Activated T-helper 1 cell treated with Interleukin-2 at 50 U/mL for 16 hours (primary cell): ENCODE data around the gene CTBP2.
"Not testable (repeated sequence)": the region's sequence is repeated elsewhere in the genome, so short reads cannot be mapped to it uniquely, and the experiment has no call there.

Experiments
- DNase-seq: peaks from one replicate; pipeline ENCODE4 v3.0.0-alpha.2; 2020; ENCODE audit warnings: low read depth

Gene CTBP2

DNA sequence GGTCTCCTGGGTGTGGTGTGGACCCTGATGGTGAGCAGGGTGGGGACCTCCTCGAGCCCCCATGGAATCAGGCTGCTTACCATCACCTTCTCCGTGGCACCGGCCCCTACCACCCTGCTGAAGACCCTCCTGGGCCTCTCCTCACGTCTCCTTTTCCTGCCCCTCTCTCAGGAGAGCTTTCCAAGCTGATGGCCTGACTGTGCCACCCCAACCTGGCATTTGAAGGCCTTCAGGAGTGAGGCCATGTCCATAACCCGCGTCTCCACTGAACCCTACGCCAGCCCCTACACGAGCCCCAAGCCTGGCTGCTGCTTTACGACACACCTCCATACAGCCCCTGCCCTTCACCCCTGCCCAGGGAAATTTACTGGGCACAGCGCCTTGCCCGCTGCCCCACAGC lies 163.1 kb downstream of the CTBP2 start:
- DNase-seq: no peak

DNA sequence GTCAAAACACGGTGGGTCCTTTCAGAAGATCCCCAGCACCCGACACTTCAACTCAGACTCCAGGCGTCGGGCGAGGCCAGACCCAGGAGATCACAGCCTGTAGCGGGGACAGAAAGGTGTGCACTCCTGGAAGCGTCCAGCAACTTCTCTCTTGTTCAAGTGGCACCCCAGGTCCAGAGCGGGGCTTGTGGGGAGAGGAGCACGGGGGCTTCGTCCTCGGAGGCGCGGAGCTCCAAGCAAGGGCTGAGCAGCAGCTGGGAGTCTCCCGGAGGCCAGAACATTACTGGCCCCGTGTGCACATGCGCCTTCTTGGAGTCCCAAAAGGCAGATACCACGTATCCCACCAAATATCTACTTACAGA lies 163.5 kb downstream of the CTBP2 start:
- DNase-seq: no peak

DNA sequence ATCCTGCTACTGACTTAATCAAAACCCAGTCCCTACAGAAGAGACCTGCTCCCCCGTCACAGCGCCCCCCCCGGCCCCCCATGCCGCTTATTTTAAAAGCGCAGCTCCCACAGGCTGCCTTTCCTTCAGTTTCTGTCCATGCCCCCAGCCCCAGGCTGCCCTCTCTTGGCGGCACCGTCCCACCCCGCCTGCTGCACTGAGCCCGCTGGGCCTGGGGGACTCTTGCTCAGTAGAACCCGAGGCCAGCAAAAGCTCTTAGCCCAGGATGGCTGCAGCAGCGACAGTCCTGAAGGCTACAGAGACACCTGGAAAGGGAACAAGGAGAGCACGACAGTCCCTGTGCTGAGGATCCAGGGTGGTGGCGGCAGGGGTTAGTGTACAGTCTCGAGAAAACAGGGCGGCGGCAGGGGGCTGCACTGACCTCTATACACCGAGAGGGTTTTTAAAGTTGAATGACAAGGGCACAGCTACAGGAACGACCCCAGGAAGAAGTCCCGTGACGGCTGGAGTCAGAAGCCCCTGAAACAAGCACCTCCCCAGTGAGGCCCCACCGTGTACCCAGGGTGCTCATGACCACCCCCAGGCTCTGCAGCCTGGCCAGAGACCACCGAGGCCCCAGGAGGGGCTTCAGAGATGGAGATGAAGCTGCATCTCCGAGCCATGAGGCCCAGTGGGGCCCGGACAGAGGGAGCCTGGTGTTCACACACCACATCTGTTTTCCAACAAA lies 164.1 kb downstream of the CTBP2 start:
- no peak for DNase-seq

DNA sequence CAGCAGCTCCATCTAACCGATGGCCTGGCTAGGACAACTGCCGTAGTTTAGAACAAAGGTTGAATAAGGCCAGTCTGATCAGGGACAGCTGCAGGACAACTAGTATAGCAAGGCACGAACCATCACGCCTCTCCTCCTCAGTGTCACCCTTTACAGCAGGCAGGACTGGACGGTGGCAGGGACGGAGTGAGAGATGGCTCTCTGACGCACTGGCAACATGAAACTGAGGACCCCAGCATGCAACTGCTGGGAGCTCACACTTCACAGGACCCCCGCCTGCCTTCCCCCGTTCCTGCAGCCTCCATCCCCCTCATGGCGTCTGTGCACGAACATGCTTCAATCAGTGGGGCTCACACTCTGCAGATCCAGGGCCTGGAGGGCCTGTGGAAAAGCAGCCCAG lies 164.8 kb downstream of the CTBP2 start:
- DNase-seq: no peak

DNA sequence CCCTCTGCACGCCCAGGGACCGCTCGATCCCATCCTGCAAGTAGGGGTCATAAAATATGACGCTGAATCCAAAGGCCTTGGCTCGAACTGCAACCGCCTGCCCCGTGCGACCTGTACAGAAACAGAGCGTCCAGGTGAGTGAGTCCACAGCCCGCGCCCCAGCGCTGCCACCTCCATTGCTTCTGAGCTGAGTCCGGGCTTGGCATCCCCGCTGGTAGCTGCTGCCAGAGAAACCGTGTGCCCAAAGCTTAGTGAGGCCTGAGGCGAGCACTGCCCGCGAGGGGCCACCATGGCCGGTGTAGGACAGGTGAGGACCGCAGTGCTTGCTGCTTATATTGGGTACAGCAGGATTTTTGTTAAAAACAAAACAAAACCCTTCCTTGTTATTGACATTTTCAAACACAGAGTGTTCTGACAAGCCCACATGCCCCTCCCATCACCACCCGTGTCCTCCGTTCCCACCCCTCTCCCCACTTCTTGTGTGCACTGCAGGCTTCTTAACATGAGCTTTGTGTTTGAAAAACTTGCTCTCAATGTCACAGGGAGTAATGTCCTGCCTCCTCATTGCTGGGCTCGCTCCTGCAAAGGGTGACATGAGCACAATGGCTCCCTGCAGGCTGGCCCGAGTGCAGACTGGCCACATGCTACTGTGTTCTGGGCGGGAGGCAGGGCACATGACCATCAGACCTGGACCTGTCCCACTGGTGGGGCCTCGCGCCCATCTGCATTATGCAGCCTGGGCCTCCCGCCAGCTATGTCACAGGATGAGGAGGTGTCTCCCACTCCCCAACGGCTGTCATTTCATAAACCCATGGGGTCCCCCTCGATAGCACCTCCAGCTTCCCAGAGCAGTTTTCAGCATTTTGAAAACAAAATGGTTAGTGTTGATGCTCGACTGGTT lies 165.5 kb downstream of the CTBP2 start:
- DNase-seq: no peak

DNA sequence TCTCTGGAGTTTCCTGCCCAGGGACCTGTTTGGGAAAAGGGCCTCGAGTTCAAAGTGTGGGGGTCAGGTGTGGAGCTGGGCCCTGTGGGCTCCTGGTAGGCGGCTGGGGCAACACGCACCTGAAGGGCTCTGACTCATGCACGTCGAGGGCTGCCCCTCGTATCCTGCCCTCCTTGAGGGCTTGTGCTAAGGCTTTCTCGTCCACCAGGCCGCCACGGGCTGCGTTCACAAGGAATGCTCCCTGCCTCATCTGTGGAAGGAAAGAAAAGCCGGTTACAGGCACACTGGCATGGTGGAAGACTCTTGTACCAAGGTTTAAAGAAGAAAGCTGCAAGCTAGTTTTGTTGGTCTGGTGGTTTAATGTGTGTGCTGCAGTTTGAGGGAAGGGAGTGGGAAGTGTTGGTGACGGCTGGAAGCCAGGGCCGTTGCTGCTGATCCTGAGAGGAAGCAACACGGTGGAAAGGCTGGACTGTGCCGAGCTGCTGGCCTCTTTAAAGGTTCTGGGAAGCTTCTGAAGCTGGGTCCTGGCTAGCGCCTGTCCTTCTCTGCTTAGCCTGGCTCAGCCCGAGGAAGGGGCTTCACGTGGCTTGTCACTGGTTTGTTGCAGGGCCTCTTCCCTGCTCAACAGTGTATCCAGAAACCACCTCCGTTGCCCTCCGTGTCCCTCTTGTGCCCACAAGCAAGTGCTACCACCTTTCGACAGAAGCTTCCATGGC lies 166.5 kb downstream of the CTBP2 start:
- DNase-seq: no peak

DNA sequence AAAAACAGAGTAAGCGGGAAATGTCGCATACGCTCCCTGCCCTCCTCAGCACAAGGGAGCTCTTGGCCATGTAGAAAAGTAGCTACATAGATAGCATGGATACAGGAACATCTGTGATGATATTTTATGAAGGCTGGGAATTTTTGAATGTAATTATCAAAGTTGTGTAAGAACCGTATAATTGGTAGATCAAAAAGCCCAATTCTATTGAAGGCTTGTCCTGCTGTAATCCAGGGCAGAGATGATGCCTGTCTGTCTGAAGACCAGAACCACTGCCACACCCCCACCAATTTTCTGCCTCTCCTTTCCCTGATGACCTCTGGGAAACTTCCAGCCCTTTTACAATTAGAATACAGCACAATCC lies 167.0 kb downstream of the CTBP2 start:
- DNase-seq: no peak

DNA sequence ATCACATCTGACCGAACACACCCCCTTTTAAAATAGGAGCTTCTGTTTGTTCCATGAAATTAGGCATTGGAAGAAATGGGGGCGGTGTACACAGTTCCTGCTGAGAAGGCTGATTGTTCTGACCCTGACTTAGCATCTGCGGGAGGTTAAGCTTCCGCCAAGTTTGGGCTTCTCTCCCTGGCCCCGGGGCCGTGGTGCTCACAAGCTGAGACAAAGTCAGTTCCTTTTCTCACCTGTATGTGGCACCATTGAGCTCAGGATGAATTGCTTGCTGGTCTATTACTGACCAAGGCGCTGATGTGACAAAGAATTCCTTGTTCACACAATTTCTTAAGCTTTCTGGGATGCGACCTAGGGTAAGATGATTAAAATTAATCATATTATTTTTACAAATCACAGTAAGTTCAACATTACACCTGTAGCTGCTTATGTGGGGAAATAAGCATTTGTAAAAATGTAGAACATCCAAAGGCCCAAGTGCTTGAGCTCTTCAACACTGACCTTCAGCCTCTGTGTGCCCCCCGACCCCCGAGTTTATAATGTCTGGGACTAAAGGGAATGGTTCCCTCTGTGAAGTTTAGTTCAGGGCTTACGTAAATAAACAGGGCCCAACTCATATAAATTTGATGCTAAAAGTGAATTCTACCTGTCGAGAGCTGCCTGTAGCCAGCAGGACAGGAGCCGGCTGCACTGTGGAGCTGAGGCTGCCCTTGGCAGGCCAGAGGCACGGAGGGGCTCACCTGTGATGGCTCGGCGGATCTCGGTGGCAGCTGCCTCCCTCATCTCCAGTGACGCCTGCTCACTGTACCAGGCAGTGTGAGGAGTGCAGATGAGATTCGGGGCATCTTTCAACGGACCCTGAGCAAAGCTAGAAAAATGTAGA lies 167.7 kb downstream of the CTBP2 start:
- DNase-seq: no peak

DNA sequence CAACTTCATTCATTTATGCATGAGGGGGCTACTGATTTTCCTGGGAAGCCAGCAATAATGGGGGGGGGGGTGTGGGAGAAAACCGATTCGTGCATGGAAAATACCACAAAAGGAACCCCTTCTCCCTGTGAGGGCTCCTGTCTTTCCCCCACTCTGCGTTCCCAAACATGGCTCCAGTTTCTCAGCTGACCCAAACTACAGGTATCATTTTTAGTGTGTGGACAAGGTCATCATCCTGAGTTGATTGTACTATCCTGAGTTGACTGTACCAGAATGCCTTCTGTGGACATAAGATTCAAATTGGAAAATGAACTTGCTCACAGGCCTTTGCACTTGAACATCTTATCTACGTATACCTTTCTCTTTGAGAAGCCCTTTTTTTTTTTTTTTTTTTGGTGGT lies 168.5 kb downstream of the CTBP2 start:
- DNase-seq: no peak

DNA sequence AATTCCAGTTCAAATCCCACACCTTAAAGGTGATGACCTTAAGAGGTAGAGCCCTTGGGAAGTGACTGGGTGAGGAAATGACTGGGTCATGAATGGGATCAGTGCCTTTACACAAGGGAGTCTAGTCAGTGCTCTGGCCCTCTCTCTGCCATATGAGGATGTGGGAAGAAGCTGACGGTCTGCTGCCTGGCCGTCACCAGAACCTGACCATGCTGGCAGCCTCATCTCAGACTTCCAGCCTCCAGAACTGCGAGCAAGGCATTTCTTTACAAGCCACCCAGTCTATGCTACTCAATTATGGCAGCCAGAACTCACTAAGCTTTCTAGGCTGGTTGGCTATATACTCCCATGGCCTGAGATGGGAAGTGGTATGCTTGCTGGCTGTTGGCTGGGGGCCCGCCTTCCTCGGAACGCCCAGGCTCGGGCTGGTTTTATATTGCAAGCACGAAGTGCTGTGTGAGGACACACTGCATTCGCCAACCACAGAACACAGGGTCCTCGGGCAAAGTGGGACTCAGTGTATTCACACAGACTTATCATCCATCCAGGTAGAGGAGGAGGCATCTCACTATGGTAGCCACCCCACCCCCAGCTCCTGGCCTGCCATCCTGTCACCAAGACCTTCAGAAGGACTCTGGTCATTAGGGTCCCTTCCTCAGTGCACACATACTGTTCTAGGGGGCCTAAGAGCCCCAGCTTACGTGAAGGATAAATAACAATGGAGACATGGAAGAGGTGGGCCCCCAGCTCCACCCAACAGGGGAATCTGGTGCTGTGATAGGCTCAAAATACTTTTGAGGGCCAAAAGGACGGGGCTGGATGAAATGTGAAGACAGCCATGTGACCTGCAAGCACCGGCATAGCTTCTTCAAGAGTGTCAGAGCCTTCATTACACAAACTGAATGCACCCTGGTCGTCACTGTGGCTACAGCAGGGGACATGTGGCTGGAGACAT lies 169.4 kb downstream of the CTBP2 start:
- DNase-seq: no peak

DNA sequence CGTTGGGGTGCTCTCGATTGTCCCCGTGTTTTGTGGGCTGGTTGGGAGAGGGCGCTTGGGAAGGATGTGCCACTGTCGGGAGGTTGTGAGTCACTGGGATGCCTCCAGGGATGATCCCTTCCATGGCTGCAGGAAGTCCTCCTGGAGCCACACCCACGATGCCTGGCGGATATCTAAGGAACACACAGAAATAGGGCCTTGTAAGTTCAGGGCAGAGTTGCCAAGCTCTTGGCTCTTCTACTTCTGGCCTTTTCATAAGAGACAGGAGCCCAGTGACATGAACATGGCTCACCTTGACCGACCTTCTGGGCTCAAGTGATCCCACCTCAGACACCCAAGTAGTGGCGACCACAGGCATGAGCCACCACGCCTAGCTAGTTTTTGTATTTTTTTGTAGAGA lies 170.8 kb downstream of the CTBP2 start:
- no peak for DNase-seq

DNA sequence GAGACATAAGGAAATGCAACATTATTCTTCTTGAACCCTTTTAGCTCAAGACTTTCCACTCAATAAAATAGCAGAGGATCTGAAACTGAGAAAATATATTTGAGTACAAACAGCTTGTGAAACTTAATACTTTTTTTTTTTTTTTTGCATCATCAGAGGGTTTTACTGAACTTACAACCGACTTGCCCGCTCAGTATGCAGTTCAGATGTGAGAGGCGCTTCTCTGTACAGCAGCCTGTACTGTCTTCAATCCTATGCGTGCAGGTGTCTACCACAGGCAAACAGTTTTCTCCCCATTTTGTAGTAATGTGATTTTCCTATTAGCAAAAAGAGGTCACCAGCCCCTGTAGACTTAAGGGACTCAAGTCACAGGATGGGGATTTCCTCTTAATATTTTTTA lies 171.6 kb downstream of the CTBP2 start:
- not testable (repeated sequence) for DNase-seq

DNA sequence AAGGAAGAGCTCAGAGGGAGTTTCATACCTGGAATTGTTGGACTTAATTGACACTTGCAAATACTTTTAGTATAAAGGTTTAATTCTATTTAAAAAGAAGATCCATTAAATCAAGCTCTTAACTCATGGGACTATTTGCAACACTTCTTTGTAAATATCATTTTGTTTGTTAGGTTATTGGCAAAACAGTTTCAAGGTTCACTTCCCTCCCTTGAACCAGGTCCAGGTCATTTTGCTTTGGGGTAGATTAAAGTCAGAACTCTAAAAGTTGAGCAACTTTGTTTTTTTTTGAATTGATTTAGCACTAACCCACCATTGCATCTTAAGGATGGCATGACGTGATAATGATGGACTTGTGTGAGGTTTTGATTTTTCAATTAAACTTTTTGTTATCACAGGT lies 172.6 kb downstream of the CTBP2 start:
- DNase-seq: no peak

DNA sequence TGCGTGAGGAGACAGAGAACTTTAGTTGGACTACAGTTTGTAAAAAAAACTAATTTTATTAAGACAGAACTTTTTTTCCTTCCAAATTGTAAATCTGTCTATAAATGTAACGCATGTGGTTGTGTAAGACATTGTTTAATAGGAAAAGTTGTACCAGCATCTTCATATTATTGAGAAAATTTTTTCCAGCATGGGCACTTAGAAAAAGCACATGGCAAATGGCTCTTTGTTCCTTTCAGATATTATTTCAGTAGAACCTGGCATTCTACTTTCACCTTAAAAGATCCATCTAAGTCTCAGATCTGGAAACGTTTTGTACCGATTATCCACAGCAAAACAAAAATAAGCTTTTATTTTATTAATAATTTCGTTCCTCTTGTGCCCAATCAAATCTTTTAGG lies 175.2 kb downstream of the CTBP2 start:
- no peak for DNase-seq

DNA sequence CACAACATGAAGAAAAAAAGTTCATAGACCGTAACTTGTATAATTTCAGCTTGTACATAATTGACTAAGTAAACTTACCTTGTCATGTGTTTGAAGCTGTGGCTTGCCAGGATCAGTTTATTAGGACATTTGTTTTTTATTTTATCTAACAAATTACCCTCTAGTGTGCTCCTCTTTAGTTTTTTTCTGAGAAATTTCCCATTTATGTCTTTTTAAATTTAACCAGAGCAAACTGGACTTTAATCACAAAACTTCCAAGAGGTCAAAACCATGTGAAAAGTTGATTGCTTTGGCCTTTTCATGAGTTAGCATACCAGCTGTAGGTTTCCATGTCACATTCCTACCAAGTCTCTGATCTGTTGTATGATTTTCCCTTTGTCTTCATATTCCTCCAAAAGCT lies 176.0 kb downstream of the CTBP2 start:
- DNase-seq: no peak

DNA sequence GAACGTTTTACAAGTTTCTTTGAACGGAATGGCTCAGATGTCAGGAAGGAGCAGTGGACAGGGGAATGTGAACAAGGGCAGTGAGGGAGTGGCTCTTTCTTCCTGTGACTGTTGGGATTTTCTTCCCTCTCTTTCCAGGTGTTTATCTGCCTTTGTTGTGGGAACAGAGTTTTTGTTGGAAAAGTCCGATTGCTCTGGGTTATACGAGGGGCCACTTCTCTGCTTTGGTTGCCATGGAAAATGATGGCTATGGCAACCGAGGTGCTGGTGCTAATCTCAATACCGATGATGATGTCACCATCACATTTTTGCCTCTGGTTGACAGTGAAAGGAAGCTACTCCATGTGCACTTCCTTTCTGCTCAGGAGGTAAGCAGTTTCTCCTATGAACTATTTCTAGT lies 177.0 kb downstream of the CTBP2 start:
- DNase-seq: no peak

DNA sequence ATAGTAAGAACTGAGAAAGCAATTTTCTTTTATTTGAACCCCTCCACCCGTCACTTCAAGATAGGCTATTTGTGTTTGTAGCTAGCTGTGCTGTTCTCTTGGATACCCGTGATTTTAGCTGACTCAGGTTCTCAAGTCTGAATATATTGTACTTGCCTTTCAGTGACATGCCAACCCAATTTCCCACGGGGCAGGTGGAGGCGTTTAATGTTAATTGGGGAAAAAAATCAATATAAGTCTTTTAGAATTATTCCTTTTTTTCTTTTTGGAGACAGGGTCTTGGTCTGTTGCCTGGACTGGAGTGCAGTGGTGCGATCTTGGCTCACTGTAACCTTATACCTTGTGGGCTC lies 182.0 kb downstream of the CTBP2 start:
- no peak for DNase-seq

DNA sequence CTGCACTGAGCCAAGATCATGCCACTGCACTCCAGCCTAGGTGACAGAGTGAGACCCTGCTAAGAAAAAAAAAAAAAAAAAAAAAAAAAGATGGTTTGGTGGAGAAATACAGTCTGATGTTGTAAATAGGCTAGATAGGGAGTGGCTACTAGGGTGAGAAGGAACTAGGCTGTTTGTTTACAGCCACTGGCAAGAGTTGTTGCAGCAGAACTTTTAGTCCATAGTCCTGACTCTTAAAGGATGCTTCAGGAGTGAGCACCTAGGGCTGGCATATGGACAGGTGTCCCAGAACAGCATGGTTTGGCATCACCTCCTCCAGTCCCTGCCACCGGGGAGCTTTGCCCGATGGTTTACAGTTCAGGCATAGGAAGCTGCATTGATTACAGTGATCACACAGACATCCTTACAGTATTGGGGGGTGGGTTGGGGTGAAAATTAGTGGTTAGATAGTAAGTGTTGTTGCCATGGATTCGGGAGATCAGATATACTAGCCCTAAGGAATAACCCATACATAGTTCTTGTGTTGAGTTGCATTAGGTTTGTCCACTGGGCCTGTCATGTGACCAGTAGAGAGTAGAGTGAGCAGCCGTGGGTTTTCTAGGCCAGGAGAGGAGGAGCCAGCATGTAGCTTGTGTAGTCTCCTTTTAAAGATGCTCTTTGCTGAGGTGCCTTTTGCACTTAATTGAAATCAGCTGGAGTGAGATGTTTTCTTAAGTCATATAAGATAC lies 182.6 kb downstream of the CTBP2 start:
- DNase-seq: no peak

DNA sequence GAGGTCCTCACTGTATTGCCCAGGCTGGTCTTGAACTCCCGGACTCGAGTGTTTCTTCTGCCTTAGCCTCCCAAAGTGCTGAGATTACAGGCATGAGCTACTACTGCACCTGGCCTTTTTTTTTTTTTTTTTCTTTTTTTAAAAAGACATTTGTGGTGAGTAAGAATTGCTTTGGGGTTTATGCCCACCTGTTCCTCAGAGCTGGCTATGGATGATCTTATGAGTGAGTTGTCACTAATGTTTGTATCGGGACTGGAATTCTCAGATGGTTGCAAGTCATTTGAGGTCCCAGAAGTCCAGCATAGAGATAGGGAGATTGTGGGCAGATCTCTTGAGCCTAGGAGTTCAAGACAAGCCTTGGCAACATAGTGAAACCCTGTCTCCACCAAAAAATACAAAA lies 183.2 kb downstream of the CTBP2 start:
- no peak for DNase-seq

DNA sequence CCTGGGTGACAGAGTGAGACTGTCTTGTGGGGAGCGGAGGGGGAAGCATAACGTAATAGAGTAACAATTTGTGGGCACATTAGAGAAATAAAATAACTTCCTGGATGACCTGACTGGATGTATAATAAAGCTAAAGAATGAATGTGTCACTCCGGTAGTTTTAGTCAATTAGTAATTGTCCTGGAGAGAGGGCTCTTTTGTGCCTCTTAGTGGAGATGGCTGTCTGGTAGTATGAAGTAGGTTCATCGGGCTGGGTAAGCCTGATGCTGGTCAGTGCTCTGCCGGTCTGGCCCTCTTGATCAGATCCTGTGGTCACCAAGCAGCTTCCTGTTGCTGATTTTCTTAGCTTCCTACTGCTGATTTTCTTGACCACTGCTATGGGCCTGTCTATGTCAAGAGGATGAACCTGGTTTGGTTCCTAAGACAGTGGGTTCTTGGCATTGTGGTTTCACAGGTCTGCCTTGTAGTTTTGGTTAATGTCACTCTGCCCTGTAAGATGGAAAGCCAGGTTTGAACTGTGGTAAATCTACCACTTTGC lies 184.3 kb downstream of the CTBP2 start:
- DNase-seq: no peak
